IMR-90 (cell line): ENCODE results near the gene CD300LF. TPM values are rescaled to one million over a fixed set of nuclear protein-coding genes. Genes with fewer than 3 reads are reported as not detected.

Experiments
- ATAC-seq: fragments of 200-7000 bp; cut with Tn5 transposase; 2 replicates; pipeline ENCODE4 v1.9.1; 2020; ENCODE audit warnings: low read depth, mild to moderate bottlenecking, moderate library complexity
- BruUV-seq: library from RNA; stranded (reverse); fragments of 400-500 nt; replicated peaks from 2 replicates; lab custom pipeline; 2021; lab: Mats Ljungman, UMichigan
- CTCF ChIA-PET: fragments of 300-600 bp; formaldehyde crosslinking; extraction: SDS; loops from one replicate; lab custom pipeline; 2021; ENCODE audit warnings: antibody characterized with exemption; lab: Yijun Ruan, JAX
- POLR2A ChIA-PET: fragments of 300-600 bp; sonication (Branson Sonifier 250); formaldehyde crosslinking; loops from one replicate; lab custom pipeline; 2022; ENCODE audit warnings: antibody characterized with exemption; ENCODE audit not compliant: unreplicated experiment; lab: Charles Lee
- DNase-seq: peaks from one replicate; pipeline ENCODE4 v3.0.0; 2013
- H2AFZ ChIP-seq: replicated peaks from 2 replicates; pipeline ENCODE3; 2013; ENCODE audit warnings: low read length, mild to moderate bottlenecking; ENCODE audit not compliant: poor library complexity
- H2AK5ac ChIP-seq: 2 replicates; pipeline ENCODE4 v1.6.1; 2013; ENCODE audit warnings: low read depth, low read length, inconsistent platforms
- H2AK9ac ChIP-seq: replicated peaks from 2 replicates; pipeline ENCODE3; 2013; ENCODE audit warnings: mild to moderate bottlenecking, low read depth, low read length, moderate library complexity; ENCODE audit not compliant: poor library complexity
- H2BK120ac ChIP-seq: 2 replicates; pipeline ENCODE4 v1.6.1; 2013; ENCODE audit warnings: low read depth, low read length, inconsistent platforms
- H2BK15ac ChIP-seq: 3 replicates; pipeline ENCODE4 v1.6.1; 2013; ENCODE audit warnings: low read depth, low read length, inconsistent platforms
- H2BK20ac ChIP-seq: 2 replicates; pipeline ENCODE4 v1.6.1; 2013; ENCODE audit warnings: low read depth, mild to moderate bottlenecking, inconsistent platforms, low read length, moderate library complexity
- H2BK5ac ChIP-seq: 2 replicates; pipeline ENCODE4 v1.6.1; 2013; ENCODE audit warnings: mild to moderate bottlenecking, low read depth, low read length, inconsistent platforms; ENCODE audit not compliant: poor library complexity, severe bottlenecking
- H3K14ac ChIP-seq: replicated peaks from 2 replicates; pipeline ENCODE4 v1.6.1; 2013; ENCODE audit warnings: low read depth, low read length, inconsistent platforms
- H3K18ac ChIP-seq: 2 replicates; pipeline ENCODE4 v1.6.1; 2013; ENCODE audit warnings: low read depth, low read length, control low read depth
- H3K23ac ChIP-seq: 2 replicates; pipeline ENCODE4 v1.6.1; 2013; ENCODE audit warnings: low read depth, low read length, inconsistent platforms
- H3K27ac ChIP-seq: 2 replicates; pipeline ENCODE4 v1.5.1; 2013; ENCODE audit warnings: mild to moderate bottlenecking, control low read depth, low read length; ENCODE audit not compliant: insufficient read depth
- H3K27me3 ChIP-seq: 2 replicates; pipeline ENCODE4 v1.6.1; 2013; ENCODE audit warnings: low read length; ENCODE audit not compliant: control insufficient read depth, insufficient read depth
- H3K36me3 ChIP-seq: 2 replicates; pipeline ENCODE4 v1.6.1; 2013; ENCODE audit warnings: low read length, mixed read lengths; ENCODE audit not compliant: control insufficient read depth, insufficient read depth
- H3K4ac ChIP-seq: 2 replicates; pipeline ENCODE4 v1.6.1; 2013; ENCODE audit warnings: low read depth, low read length, inconsistent platforms
- H3K4me1 ChIP-seq: 2 replicates; pipeline ENCODE4 v1.6.1; 2013; ENCODE audit warnings: low read length, mixed read lengths; ENCODE audit not compliant: control insufficient read depth, insufficient read depth
- H3K4me2 ChIP-seq: 2 replicates; pipeline ENCODE4 v1.6.1; 2013; ENCODE audit warnings: low read depth, mild to moderate bottlenecking, control low read depth, low read length, moderate library complexity
- H3K4me3 ChIP-seq: 2 replicates; pipeline ENCODE4 v1.5.1; 2013; ENCODE audit warnings: low read depth, mild to moderate bottlenecking, control low read depth, low read length, moderate library complexity; ENCODE audit not compliant: insufficient read depth
- H3K56ac ChIP-seq: 2 replicates; pipeline ENCODE4 v1.6.1; 2013; ENCODE audit warnings: low read length, inconsistent platforms; ENCODE audit not compliant: insufficient read depth; ENCODE audit errors: extremely low read depth
- H3K79me1 ChIP-seq, 2 experiments: 2 replicates each; pipeline ENCODE4 v1.6.1; 2013; ENCODE audit warnings: low read length in 2 of 2, inconsistent platforms in 1 of 2, low read depth in 1 of 2
- H3K9ac ChIP-seq: 2 replicates; pipeline ENCODE4 v1.6.1; 2013; ENCODE audit warnings: low read depth, low read length, control low read depth
- H3K9me1 ChIP-seq: 2 replicates; pipeline ENCODE4 v1.6.1; 2013; ENCODE audit warnings: low read length, inconsistent platforms; ENCODE audit not compliant: insufficient read depth
- H3K9me3 ChIP-seq: 2 replicates; pipeline ENCODE4 v1.6.1; 2013; ENCODE audit warnings: low read length; ENCODE audit not compliant: control insufficient read depth, insufficient read depth
- H4K20me1 ChIP-seq: 2 replicates; pipeline ENCODE4 v1.6.1; 2013; ENCODE audit warnings: low read length, inconsistent platforms; ENCODE audit not compliant: insufficient read depth
- H4K5ac ChIP-seq: 2 replicates; pipeline ENCODE4 v1.6.1; 2013; ENCODE audit warnings: mild to moderate bottlenecking, low read depth, low read length, control low read depth
- H4K8ac ChIP-seq, 2 experiments: 2 replicates each; pipeline ENCODE4 v1.6.1; 2013; ENCODE audit warnings: low read depth in 2 of 2, low read length in 2 of 2, control low read depth in 1 of 2, inconsistent platforms in 1 of 2
- H4K91ac ChIP-seq: 2 replicates; pipeline ENCODE4 v1.6.1; 2013; ENCODE audit warnings: low read depth, low read length, inconsistent platforms; ENCODE audit not compliant: insufficient read depth
- BHLHE40 ChIP-seq: fragments of 150-350 bp; IDR thresholded peaks from 2 replicates; pipeline ENCODE4 v1.6.1; 2016; ENCODE audit warnings: mild to moderate bottlenecking, low read depth, low read length
- CEBPB ChIP-seq: IDR thresholded peaks from 2 replicates; pipeline ENCODE4 v1.6.1; 2012; ENCODE audit warnings: low read depth, low read length, improper control_type of control experiment
- FOS ChIP-seq: fragments of 150-350 bp; IDR thresholded peaks from 2 replicates; pipeline ENCODE4 v1.6.1; 2016; ENCODE audit warnings: low read depth, low read length
- MAFK ChIP-seq: IDR thresholded peaks from 2 replicates; pipeline ENCODE4 v1.6.1; 2012; ENCODE audit warnings: low read depth, low read length, improper control_type of control experiment
- MAZ ChIP-seq: IDR thresholded peaks from 2 replicates; pipeline ENCODE4 v1.6.1; 2012; ENCODE audit warnings: low read depth, mild to moderate bottlenecking, low read length, improper control_type of control experiment, moderate library complexity, borderline replicate concordance
- MXI1 ChIP-seq: IDR thresholded peaks from 2 replicates; pipeline ENCODE4 v1.6.1; 2012; ENCODE audit warnings: low read depth, mild to moderate bottlenecking, low read length, moderate library complexity, borderline replicate concordance
- NFE2L2 ChIP-seq: fragments of 150-350 bp; IDR thresholded peaks from 2 replicates; pipeline ENCODE4 v1.6.1; 2016; ENCODE audit warnings: low read depth, mild to moderate bottlenecking, low read length
- POLR2A ChIP-seq: IDR thresholded peaks from 2 replicates; pipeline ENCODE4 v1.6.1; 2012; ENCODE audit warnings: mild to moderate bottlenecking, low read depth, low read length
- RCOR1 ChIP-seq: IDR thresholded peaks from 2 replicates; pipeline ENCODE4 v1.6.1; 2012; ENCODE audit warnings: mild to moderate bottlenecking, low read length, improper control_type of control experiment; ENCODE audit not compliant: insufficient replicate concordance
- SMC3 ChIP-seq: fragments of 150-350 bp; IDR thresholded peaks from 2 replicates; pipeline ENCODE4 v1.6.1; 2016; ENCODE audit warnings: low read depth, mild to moderate bottlenecking, antibody characterized with exemption, low read length, moderate library complexity
- WGBS, 2 experiments: methylation state at CpG; one replicate each; pipeline versions ENCODE4 v1.1.5 to v1.1.7; 2013; ENCODE audit warnings: missing lambda C conversion rate in 2 of 2; ENCODE audit not compliant: insufficient read length in 1 of 2; ENCODE audit errors: extremely low coverage in 2 of 2; 5-methylcytosine and 5-hydroxymethylcytosine counted together
- dilution Hi-C: fragments of 300-500 bp; cut with HindIII; formaldehyde crosslinking; loops from one replicate; pipeline ENCODE4 v1.14.3; 2018; ENCODE audit warnings: low sequenced_read_pairs; ENCODE audit not compliant: unreplicated experiment
- in situ Hi-C: fragments of 300-500 bp; cut with MboI; formaldehyde crosslinking; loops from 3 replicates; pipeline ENCODE4 v1.14.3; 2019; ENCODE audit warnings: low sequenced_read_pairs, inconsistent platforms, mixed read lengths
- intact Hi-C: fragments of 100-400 bp; cut with micrococcal nuclease; formaldehyde crosslinking; loops from 2 replicates; pipeline ENCODE4 v1.10.0; 2022
- polyA plus RNA-seq, 3 experiments: library from polyadenylated mRNA; depleted of rRNA; stranded (reverse); fragments of >200 nt; gene quantifications; 2 replicates each; pipeline ENCODE4 v1.2.3, GENCODE V29; 2012; ENCODE audit warnings: low replicate concordance in 1 of 3
- total RNA-seq: library from RNA; depleted of rRNA; stranded (reverse); fragments of >200 nt; gene quantifications from 2 replicates; pipeline ENCODE4 v1.2.3, GENCODE V29; 2012
- TF ChIP-seq, protein P1 (sequence below): conservative IDR thresholded peaks from 2 replicates; pipeline ENCODE4 v1.5.1; 2012; ENCODE audit warnings: mild to moderate bottlenecking, low read depth, low read length, improper control_type of control experiment
- TF ChIP-seq, protein P2 (sequence below): fragments of 150-350 bp; IDR thresholded peaks from 2 replicates; pipeline ENCODE4 v1.6.1; 2017; ENCODE audit warnings: mild to moderate bottlenecking, antibody characterized with exemption, low read length, low read depth

CD300LF gene
- total and polyA plus RNA-seq, 2 of the 4 experiments (the other 2 are of a cell fraction) = not detected

DNA sequence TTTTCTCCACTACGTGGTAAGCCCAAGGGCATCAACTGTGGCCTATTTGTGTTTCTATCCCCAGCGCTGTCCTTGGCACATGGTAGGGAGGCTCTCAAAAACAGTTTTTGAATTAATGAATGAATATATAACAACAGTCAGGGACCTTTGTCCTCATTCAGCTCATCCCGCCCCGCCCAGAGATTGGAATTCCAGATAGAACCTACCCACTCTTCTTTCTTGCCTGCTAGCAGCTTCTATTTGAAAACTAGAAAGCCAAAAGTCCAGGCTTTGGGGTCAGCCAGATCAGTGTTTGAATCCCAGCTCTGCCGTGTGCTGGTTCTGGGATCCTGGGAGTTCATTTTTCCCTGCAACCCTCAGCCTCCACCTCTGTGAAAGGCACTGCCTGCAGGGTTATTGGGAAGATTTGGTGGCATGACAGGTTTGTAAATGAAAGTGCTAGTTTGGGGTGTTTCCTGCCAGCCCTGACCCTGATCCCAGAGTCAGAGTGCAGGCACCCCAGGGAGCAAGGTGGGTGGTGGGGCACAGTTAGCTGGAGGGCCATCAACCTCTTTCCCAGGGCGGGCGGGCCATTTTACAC lies 40.2 kb upstream of the CD300LF start:
- TF ChIP-seq, protein P1, sequence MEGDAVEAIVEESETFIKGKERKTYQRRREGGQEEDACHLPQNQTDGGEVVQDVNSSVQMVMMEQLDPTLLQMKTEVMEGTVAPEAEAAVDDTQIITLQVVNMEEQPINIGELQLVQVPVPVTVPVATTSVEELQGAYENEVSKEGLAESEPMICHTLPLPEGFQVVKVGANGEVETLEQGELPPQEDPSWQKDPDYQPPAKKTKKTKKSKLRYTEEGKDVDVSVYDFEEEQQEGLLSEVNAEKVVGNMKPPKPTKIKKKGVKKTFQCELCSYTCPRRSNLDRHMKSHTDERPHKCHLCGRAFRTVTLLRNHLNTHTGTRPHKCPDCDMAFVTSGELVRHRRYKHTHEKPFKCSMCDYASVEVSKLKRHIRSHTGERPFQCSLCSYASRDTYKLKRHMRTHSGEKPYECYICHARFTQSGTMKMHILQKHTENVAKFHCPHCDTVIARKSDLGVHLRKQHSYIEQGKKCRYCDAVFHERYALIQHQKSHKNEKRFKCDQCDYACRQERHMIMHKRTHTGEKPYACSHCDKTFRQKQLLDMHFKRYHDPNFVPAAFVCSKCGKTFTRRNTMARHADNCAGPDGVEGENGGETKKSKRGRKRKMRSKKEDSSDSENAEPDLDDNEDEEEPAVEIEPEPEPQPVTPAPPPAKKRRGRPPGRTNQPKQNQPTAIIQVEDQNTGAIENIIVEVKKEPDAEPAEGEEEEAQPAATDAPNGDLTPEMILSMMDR = no peak
- TF ChIP-seq MAZ (no peak), SMC3 (no peak), RCOR1 (no peak), MXI1 (no peak), NFE2L2 (no peak), BHLHE40 (no peak), CEBPB (no peak), MAFK (no peak), FOS (no peak), POLR2A (no peak)
- TF ChIP-seq, protein P2, sequence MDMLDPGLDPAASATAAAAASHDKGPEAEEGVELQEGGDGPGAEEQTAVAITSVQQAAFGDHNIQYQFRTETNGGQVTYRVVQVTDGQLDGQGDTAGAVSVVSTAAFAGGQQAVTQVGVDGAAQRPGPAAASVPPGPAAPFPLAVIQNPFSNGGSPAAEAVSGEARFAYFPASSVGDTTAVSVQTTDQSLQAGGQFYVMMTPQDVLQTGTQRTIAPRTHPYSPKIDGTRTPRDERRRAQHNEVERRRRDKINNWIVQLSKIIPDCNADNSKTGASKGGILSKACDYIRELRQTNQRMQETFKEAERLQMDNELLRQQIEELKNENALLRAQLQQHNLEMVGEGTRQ = no peak
- Histone ChIP-seq H4K5ac (no peak overlapping the region), H3K4ac (no peak overlapping the region), H2AK5ac (no peak overlapping the region), H3K56ac (no peak overlapping the region), H3K14ac (no peak overlapping the region), H4K20me1 (peaks cover 4% of the 10 kb centered on the region; the same call in 1 of the 2 replicates), H3K79me1 (peaks cover 6 to 22% of the 10 kb centered on the region in 2 experiments), H2BK5ac (no peak overlapping the region), H2BK15ac (no peak overlapping the region), H3K27me3 (no peaks in the 10 kb centered on the region), H2BK120ac (no peak overlapping the region), H3K4me3 (no peak overlapping the region), H2AFZ (no peak overlapping the region), H2AK9ac (no peak overlapping the region), H3K18ac (no peak overlapping the region), H3K27ac (no peak overlapping the region), H3K9ac (no peak overlapping the region), H3K9me3 (no peaks in the 10 kb centered on the region), H4K91ac (no peak overlapping the region), H4K8ac (no peak overlapping the region), H3K36me3 (no peaks in the 10 kb centered on the region), H3K9me1 (peaks cover 3% of the 10 kb centered on the region), H2BK20ac (no peak overlapping the region), H3K4me1 (peaks cover 8% of the 10 kb centered on the region; the same call in 1 of the 2 replicates), H3K23ac (no peak overlapping the region), H3K4me2 (no peak overlapping the region)
- ChIA-PET POLR2A (no interaction called here), CTCF (interaction anchor here (0.6 kb wide), 1 partner anchor 568 kb away, joined by 3 read pairs; no protein-coding TSS in a partner anchor)
- ATAC-seq (no peak), DNase-seq (no peak)
- intact Hi-C loops = no loop called here
- dilution Hi-C loops = no loop called here
- no TSS peak for BruUV-seq
- 80% methylated on average over 1 of the region's 7 CpGs; no CpG with 5 or more reads in 1 of the 2 experiments for WGBS, 2 experiments
- in situ Hi-C loops = no loop called here
